DOHH2 (cell line): Measurements from ENCODE around the gene MYCBPAP.

Source experiments
- H3F3A ChIP-seq: fragments of 200-600 bp; sonication (generic), shearing (Covaris generic); 2 replicates; pipeline ENCODE4 v1.6.0; 2016; ENCODE audit warnings: antibody characterized with exemption, mild to moderate bottlenecking; ENCODE audit not compliant: control insufficient read depth, insufficient read depth
- H3K27ac ChIP-seq: fragments of 200-600 bp; sonication (generic); 2 replicates; pipeline ENCODE4 v1.5.1; 2014; ENCODE audit warnings: low read depth, mild to moderate bottlenecking, low read length, moderate library complexity
- H3K27me3 ChIP-seq: fragments of 200-600 bp; sonication (generic); 2 replicates; pipeline ENCODE4 v1.6.1; 2014; ENCODE audit warnings: mild to moderate bottlenecking, low read length, mixed read lengths; ENCODE audit not compliant: control insufficient read depth
- H3K36me3 ChIP-seq: fragments of 200-600 bp; sonication (generic); 2 replicates; pipeline ENCODE4 v1.6.1; 2014; ENCODE audit warnings: mild to moderate bottlenecking, low read length, moderate library complexity, mixed read lengths; ENCODE audit not compliant: control insufficient read depth
- H3K4me1 ChIP-seq: fragments of 200-600 bp; sonication (generic); 2 replicates; pipeline ENCODE4 v1.6.1; 2014; ENCODE audit warnings: mild to moderate bottlenecking, low read length, mixed read lengths; ENCODE audit not compliant: control insufficient read depth
- H3K4me2 ChIP-seq: fragments of 200-600 bp; sonication (generic); 2 replicates; pipeline ENCODE4 v1.6.0; 2014; ENCODE audit warnings: mild to moderate bottlenecking, low read length, moderate library complexity
- H3K4me3 ChIP-seq: fragments of 200-600 bp; sonication (generic); 2 replicates; pipeline ENCODE4 v1.5.1; 2014; ENCODE audit warnings: mild to moderate bottlenecking, low read length, mixed read lengths
- H3K79me2 ChIP-seq: fragments of 200-600 bp; sonication (generic); 2 replicates; pipeline ENCODE4 v1.6.1; 2014; ENCODE audit warnings: mild to moderate bottlenecking, low read length, mixed read lengths; ENCODE audit not compliant: control insufficient read depth
- H3K9me2 ChIP-seq: fragments of 200-600 bp; sonication (generic); replicated peaks from 2 replicates; pipeline ENCODE4 v1.6.1; 2014; ENCODE audit warnings: mild to moderate bottlenecking, low read length, mixed read lengths; ENCODE audit not compliant: control insufficient read depth
- H3K9me3 ChIP-seq: fragments of 200-600 bp; sonication (generic); 2 replicates; pipeline ENCODE4 v1.6.1; 2014; ENCODE audit warnings: antibody characterized with exemption, low read length, mixed read lengths; ENCODE audit not compliant: control insufficient read depth, insufficient read depth
- H4K20me1 ChIP-seq: fragments of 200-600 bp; sonication (generic); 2 replicates; pipeline ENCODE4 v1.6.0; 2014; ENCODE audit warnings: low read depth, mild to moderate bottlenecking, antibody characterized with exemption, low read length, moderate library complexity; ENCODE audit not compliant: control insufficient read depth, insufficient read depth
- EZH2phosphoT487 ChIP-seq: fragments of 200-600 bp; sonication (generic); IDR thresholded peaks from 2 replicates; pipeline ENCODE4 v1.6.1; 2017; ENCODE audit warnings: borderline replicate concordance, mild to moderate bottlenecking, antibody characterized with exemption, low read length, moderate library complexity, mixed read lengths
- TF ChIP-seq, protein P1 (sequence below): fragments of 200-600 bp; sonication (generic); IDR thresholded peaks from one replicate; pipeline ENCODE4 v1.5.1; 2014; ENCODE audit warnings: antibody characterized with exemption, mild to moderate bottlenecking, low read depth, low read length; ENCODE audit not compliant: poor library complexity, severe bottlenecking

Gene MYCBPAP

DNA sequence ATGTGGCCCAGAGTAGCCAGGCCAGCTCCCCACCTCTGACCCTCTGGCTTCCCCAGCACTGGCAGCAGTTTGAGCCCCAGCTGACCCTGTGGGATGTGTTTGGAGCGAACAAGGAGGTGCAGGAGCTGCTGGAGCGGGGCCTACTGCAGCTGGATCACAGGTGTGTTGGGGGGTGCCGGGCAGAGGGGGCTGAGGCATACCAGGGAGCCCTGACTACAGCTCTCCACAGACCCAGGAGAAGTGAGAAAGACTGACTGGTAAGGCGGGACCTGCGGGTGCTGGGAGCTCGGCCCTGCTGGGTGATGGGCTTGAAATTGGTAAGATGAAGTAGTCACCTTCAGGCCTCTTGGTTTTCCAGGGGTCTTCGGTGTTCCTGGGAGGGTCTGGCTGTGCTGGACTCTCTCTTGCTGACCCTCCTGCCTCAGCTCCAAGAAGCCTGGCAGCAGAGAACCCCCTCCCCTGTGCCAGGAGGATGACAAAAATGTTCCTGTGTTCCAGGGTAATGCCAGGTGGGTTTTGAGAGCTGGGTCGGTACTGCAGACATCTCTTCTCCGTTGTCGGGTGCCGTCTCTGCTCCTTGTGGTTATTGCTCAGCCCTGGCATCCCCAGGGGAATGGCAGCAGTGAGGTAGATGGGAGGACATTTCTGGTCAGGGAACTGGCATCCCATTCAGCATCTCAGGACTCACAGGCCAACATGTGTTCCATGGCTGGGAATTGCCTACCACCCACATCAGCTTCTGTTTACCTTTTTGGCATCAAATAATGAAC, 23.7 kb upstream of the MYCBPAP start:
- Histone ChIP-seq H3K4me3 (no peak overlapping the region), H3K36me3 (peaks cover 30% of the 10 kb centered on the region), H3K9me3 (no peaks in the 10 kb centered on the region), H3K27ac (no peak overlapping the region), H3K4me2 (no peak overlapping the region), H4K20me1 (no peaks in the 10 kb centered on the region), H3K79me2 (peaks cover 9% of the 10 kb centered on the region), H3K27me3 (no peaks in the 10 kb centered on the region), H3F3A (peaks cover 7% of the 10 kb centered on the region), H3K9me2 (no peaks in the 10 kb centered on the region), H3K4me1 (peaks cover 18% of the 10 kb centered on the region)
- no peak for TF ChIP-seq EZH2phosphoT487
- TF ChIP-seq, protein P1, sequence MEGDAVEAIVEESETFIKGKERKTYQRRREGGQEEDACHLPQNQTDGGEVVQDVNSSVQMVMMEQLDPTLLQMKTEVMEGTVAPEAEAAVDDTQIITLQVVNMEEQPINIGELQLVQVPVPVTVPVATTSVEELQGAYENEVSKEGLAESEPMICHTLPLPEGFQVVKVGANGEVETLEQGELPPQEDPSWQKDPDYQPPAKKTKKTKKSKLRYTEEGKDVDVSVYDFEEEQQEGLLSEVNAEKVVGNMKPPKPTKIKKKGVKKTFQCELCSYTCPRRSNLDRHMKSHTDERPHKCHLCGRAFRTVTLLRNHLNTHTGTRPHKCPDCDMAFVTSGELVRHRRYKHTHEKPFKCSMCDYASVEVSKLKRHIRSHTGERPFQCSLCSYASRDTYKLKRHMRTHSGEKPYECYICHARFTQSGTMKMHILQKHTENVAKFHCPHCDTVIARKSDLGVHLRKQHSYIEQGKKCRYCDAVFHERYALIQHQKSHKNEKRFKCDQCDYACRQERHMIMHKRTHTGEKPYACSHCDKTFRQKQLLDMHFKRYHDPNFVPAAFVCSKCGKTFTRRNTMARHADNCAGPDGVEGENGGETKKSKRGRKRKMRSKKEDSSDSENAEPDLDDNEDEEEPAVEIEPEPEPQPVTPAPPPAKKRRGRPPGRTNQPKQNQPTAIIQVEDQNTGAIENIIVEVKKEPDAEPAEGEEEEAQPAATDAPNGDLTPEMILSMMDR, result no peak

DNA sequence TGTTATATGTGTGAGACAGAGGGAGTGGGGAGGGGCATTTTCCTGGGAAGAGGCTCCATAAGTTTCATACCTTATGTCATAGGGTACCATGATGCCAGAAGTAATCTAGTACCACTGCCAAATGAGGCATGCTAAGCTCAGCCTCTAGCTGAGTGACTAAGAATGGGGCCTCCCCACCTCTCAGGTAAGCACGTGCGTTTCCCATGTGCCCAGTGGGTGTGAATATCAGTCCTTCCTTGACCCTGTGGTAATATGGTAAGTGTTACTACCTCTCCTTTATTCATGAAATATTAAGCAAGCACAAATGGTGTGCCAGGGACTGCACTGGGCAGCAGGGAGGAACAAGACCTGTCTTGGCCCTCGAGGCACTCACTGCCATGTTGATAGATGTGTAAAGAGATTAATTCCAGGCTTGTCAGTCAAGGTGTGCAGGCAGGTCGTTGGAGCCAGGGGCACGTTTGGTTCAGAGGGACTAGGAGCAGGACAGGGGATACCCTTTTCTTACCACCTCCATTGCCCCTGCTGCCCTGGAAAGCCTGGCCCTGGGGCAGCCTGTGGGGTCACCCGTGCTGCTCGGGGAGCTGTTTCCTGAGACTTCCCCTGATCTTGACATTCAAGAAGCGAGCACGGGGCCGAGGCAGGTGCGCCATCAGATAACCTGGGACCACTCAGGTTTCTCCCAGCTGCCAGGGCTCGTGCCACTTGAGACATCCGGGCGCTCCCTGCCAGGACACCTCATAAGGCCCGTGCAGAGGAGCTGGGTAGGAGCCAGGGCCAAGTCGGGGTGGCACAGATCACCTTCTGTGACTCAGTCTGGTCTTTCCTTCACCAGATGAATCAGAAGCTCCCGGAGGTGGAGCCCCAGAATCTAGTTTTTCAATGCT, 20.8 kb upstream of the MYCBPAP start:
- no peak overlapping the region for H3K27ac ChIP-seq
- no peaks in the 10 kb centered on the region for H3F3A ChIP-seq
- no peaks in the 10 kb centered on the region for H3K9me3 ChIP-seq
- no peaks in the 10 kb centered on the region for H3K27me3 ChIP-seq
- no peaks in the 10 kb centered on the region for H3K4me1 ChIP-seq
- peaks cover 18% of the 10 kb centered on the region for H3K36me3 ChIP-seq
- H3K79me2 ChIP-seq, result no peaks in the 10 kb centered on the region
- H3K4me2 ChIP-seq, result no peak overlapping the region
- no peaks in the 10 kb centered on the region for H3K9me2 ChIP-seq
- H3K4me3 ChIP-seq, result no peak overlapping the region
- no peaks in the 10 kb centered on the region for H4K20me1 ChIP-seq
- no peak for TF ChIP-seq EZH2phosphoT487
- TF ChIP-seq, protein P1, result no peak

DNA sequence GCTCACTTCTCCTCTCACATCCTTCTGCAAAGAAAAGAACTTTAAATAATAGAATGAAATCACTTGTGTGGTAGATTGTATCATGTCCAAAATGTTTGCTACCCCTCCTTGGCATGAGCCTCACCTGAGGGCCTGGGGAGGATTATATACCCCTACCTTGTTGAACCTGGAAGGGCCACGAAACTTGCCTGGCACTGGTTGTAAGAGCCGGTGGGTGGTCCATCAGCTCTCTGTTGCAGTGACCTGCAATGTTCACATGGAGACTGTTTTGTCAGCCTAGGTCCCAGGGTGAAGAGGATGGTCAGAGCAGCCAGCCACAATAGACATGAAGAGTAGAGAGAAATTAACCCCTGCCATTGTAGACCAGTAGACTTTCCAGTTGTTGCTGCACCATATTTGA, 19.4 kb upstream of the MYCBPAP start:
- Histone ChIP-seq H3K4me2 (no peak overlapping the region), H3K4me3 (no peak overlapping the region), H3F3A (no peaks in the 10 kb centered on the region), H3K9me3 (no peaks in the 10 kb centered on the region), H3K36me3 (peaks cover 8% of the 10 kb centered on the region; the same call in 1 of the 2 replicates), H3K79me2 (no peaks in the 10 kb centered on the region), H4K20me1 (no peaks in the 10 kb centered on the region), H3K9me2 (no peaks in the 10 kb centered on the region), H3K27ac (no peak overlapping the region), H3K4me1 (no peaks in the 10 kb centered on the region), H3K27me3 (no peaks in the 10 kb centered on the region)
- TF ChIP-seq, protein P1, result no peak
- no peak for TF ChIP-seq EZH2phosphoT487
